HG03066 (cell line): Measurements from ENCODE around the gene KMT2E.
"Not testable (repeated sequence)": the region's sequence is repeated elsewhere in the genome, so short reads cannot be mapped to it uniquely, and the experiment has no call there.

ENCODE experiments used
- ATAC-seq: cut with Tn5 transposase; IDR thresholded peaks from one replicate; pipeline ENCODE4 v1.9.1; 2021; ENCODE audit warnings: low read depth; ENCODE audit not compliant: unreplicated experiment

Gene KMT2E

GRCh38 chr7:105013816-105014692 is at the start of gene KMT2E:
Gene KMT2E (plus strand): TSS chr7:105014205. CDS start chr7:105040953, 26,748 bp downstream.
- peak; percentile 24 for ATAC-seq

- ATAC-seq, result no peak
Measured at GRCh38 chr7:104964626-104965236, 49.3 kb upstream of the KMT2E start.

- no peak for ATAC-seq
Measured at GRCh38 chr7:104966022-104966421, 48.0 kb upstream of the KMT2E start.

- no peak for ATAC-seq
Measured at GRCh38 chr7:104967088-104967487, 46.9 kb upstream of the KMT2E start.

- no peak for ATAC-seq
Measured at GRCh38 chr7:104967595-104967994, 46.4 kb upstream of the KMT2E start.

- no peak for ATAC-seq
Measured at GRCh38 chr7:104968648-104969047, 45.4 kb upstream of the KMT2E start.

- no peak for ATAC-seq
Measured at GRCh38 chr7:104969183-104969582, 44.8 kb upstream of the KMT2E start.

- no peak for ATAC-seq
Measured at GRCh38 chr7:104971290-104972071, 42.5 kb upstream of the KMT2E start.

GRCh38 chr7:104972500-104972899 is 41.5 kb upstream of the KMT2E start:
- no peak for ATAC-seq

- ATAC-seq, result no peak
Measured at GRCh38 chr7:104973227-104973626, 40.8 kb upstream of the KMT2E start.

- ATAC-seq, result no peak
Measured at GRCh38 chr7:104973909-104974415, 40.0 kb upstream of the KMT2E start.

- ATAC-seq, result not testable (repeated sequence)
Measured at GRCh38 chr7:104975553-104975952, 38.5 kb upstream of the KMT2E start.

GRCh38 chr7:104976966-104977636 is 36.9 kb upstream of the KMT2E start:
- ATAC-seq, result no peak

GRCh38 chr7:104978460-104978859 is 35.5 kb upstream of the KMT2E start:
- ATAC-seq, result no peak

GRCh38 chr7:104979167-104979841 is 34.7 kb upstream of the KMT2E start:
- no peak for ATAC-seq

- ATAC-seq, result no peak
Measured at GRCh38 chr7:104980440-104980839, 33.6 kb upstream of the KMT2E start.

- no peak for ATAC-seq
Measured at GRCh38 chr7:104980841-104981671, 32.9 kb upstream of the KMT2E start.

GRCh38 chr7:104981672-104982037 is 32.4 kb upstream of the KMT2E start:
- no peak for ATAC-seq
